ENCODE results near the gene LTF. TPM values are rescaled to one million over a fixed set of nuclear protein-coding genes. Genes with fewer than 3 reads are reported as not detected.

LTF gene
- total RNA-seq, 2 experiments from 2014 or later: not detected

- Mint-ChIP-seq H3K27me3 (no peaks in the 10 kb centered on the region), H3K9me3 (no peaks in the 10 kb centered on the region), H3K36me3 (ENCODE audit: low read depth) (no peaks in the 10 kb centered on the region), H3K4me3 (no peak overlapping the region), H3K27ac (no peak overlapping the region), H3K4me1 (ENCODE audit: low read depth) (peaks cover 20% of the 10 kb centered on the region)
- DNase-seq (peak in 2 of 14 experiments; percentile 32 to 60), ATAC-seq (ENCODE audit: poor library complexity) (peak; percentile 51)
- POLR2A ChIA-PET: no interaction called here
- intact Hi-C loops (cut with DNase I, micrococcal nuclease): no loop called here
- H3K27me3 ChIP-seq (ENCODE audit: control insufficient read depth in 1 of 2, insufficient read depth in 2 of 2, low read length in 2 of 2): no peaks in the 10 kb centered on the region
- no peaks in the 10 kb centered on the region for H3K36me3 ChIP-seq (ENCODE audit: insufficient read depth, low read length)
- CTCF ChIA-PET: no interaction called here
- H3K27ac ChIP-seq (ENCODE audit: low read depth in 1 of 2, low read length in 2 of 2): no peak overlapping the region
- no peaks in the 10 kb centered on the region for H3K9me3 ChIP-seq (ENCODE audit: control insufficient read depth in 1 of 2, insufficient read depth in 1 of 2, low read length in 2 of 2)
- TF ChIP-seq CTCF (IDR thresholded peaks at IDR 0.05): no peak
- no peaks in the 10 kb centered on the region for H3K4me1 ChIP-seq (ENCODE audit: insufficient read depth, low read length)
- H3K4me3 ChIP-seq (ENCODE audit: low read length): no peak overlapping the region
Measured at GRCh38 chr3:46504789-46505188, 40.1 kb upstream of the LTF start.

GRCh38 chr3:46503200-46503874, 38.6 kb upstream of the LTF start:
- intact Hi-C loops (cut with DNase I, micrococcal nuclease): no loop called here
- Histone ChIP-seq H3K4me1 (ENCODE audit: insufficient read depth, low read length) (peaks cover 3% of the 10 kb centered on the region), H3K27ac (ENCODE audit: low read depth in 1 of 2, low read length in 2 of 2) (no peak overlapping the region), H3K4me3 (ENCODE audit: low read length) (no peak overlapping the region), H3K9me3 (ENCODE audit: control insufficient read depth in 1 of 2, insufficient read depth in 1 of 2, low read length in 2 of 2) (no peaks in the 10 kb centered on the region), H3K36me3 (ENCODE audit: insufficient read depth, low read length) (no peaks in the 10 kb centered on the region), H3K27me3 (ENCODE audit: control insufficient read depth in 1 of 2, insufficient read depth in 2 of 2, low read length in 2 of 2) (no peaks in the 10 kb centered on the region)
- POLR2A ChIA-PET: interaction anchor here (1.6 kb wide), 1 partner anchor 15 kb away, joined by 4 read pairs; no protein-coding TSS in a partner anchor
- Mint-ChIP-seq H3K9me3 (no peaks in the 10 kb centered on the region), H3K36me3 (ENCODE audit: low read depth) (no peaks in the 10 kb centered on the region), H3K4me1 (ENCODE audit: low read depth) (peaks cover 24% of the 10 kb centered on the region), H3K27ac (no peak overlapping the region), H3K4me3 (no peak overlapping the region), H3K27me3 (no peaks in the 10 kb centered on the region)
- no peak for ATAC-seq (ENCODE audit: poor library complexity)
- CTCF ChIA-PET: interaction anchor here (0.7 to 3.0 kb wide), 2 partner anchors 14 to 55 kb away, joined by 4 to 20 read pairs; no protein-coding TSS in a partner anchor
- DNase-seq: no peak
- no peak for TF ChIP-seq CTCF (IDR thresholded peaks at IDR 0.05)

GRCh38 chr3:46501702-46502101, 37.0 kb upstream of the LTF start:
- no peak overlapping the region for H3K27ac Mint-ChIP-seq
- ATAC-seq (ENCODE audit: poor library complexity): no peak
- ChIA-PET CTCF (interaction anchor here (3.0 kb wide), 1 partner anchor 13 kb away, joined by 20 read pairs; no protein-coding TSS in a partner anchor), POLR2A (interaction anchor here (0.9 kb wide), 1 partner anchor 37 kb away, joined by 3 read pairs; no protein-coding TSS in a partner anchor)
- no peaks in the 10 kb centered on the region for H3K9me3 Mint-ChIP-seq
- Histone ChIP-seq H3K4me1 (ENCODE audit: insufficient read depth, low read length) (peaks cover 11% of the 10 kb centered on the region), H3K4me3 (ENCODE audit: low read length) (no peak overlapping the region), H3K9me3 (ENCODE audit: control insufficient read depth in 1 of 2, insufficient read depth in 1 of 2, low read length in 2 of 2) (no peaks in the 10 kb centered on the region), H3K36me3 (ENCODE audit: insufficient read depth, low read length) (no peaks in the 10 kb centered on the region), H3K27ac (ENCODE audit: low read depth in 1 of 2, low read length in 2 of 2) (no peak overlapping the region), H3K27me3 (ENCODE audit: control insufficient read depth in 1 of 2, insufficient read depth in 2 of 2, low read length in 2 of 2) (no peaks in the 10 kb centered on the region)
- H3K27me3 Mint-ChIP-seq: no peaks in the 10 kb centered on the region
- no peaks in the 10 kb centered on the region for H3K36me3 Mint-ChIP-seq (ENCODE audit: low read depth)
- intact Hi-C loops (cut with DNase I, micrococcal nuclease): no loop called here
- H3K4me3 Mint-ChIP-seq: no peak overlapping the region
- no peak for TF ChIP-seq CTCF (IDR thresholded peaks at IDR 0.05)
- H3K4me1 Mint-ChIP-seq (ENCODE audit: low read depth): peaks cover 40% of the 10 kb centered on the region
- no peak for DNase-seq
